HepG2 (cell line): ENCODE data around the gene C2. TPM values are rescaled to one million over a fixed set of nuclear protein-coding genes. Genes with fewer than 3 reads are reported as not detected.

Experiments
- ATM ChIP-seq: fragments of 450-650 bp; IDR thresholded peaks from 2 replicates; pipeline ENCODE4 v1.7.1; 2017; ENCODE audit warnings: mild to moderate bottlenecking, borderline replicate concordance
- CENPT ChIP-seq: sonication (generic); formaldehyde crosslinking; IDR thresholded peaks from 2 replicates; pipeline ENCODE4 v1.8.0; 2022; ENCODE audit warnings: low read depth, mild to moderate bottlenecking, moderate library complexity, missing genetic modification reagents
- DNMT1 ChIP-seq: sonication (generic); formaldehyde crosslinking; IDR thresholded peaks from 2 replicates; pipeline ENCODE4 v1.5.1; 2020; ENCODE audit warnings: mild to moderate bottlenecking, missing genetic modification reagents
- JARID2 ChIP-seq: sonication (generic); formaldehyde crosslinking; IDR thresholded peaks from 2 replicates; pipeline ENCODE4 v1.8.1; 2023; ENCODE audit warnings: missing genetic modification reagents, inconsistent platforms; ENCODE audit not compliant: insufficient replicate concordance
- KLF16 ChIP-seq, 2 experiments: sonication (generic) in 1 of 2; formaldehyde crosslinking in 1 of 2; IDR thresholded peaks; 2 replicates each; pipeline versions ENCODE4 v1.6.1 to v1.8.0; 2016 to 2023; ENCODE audit warnings: missing genetic modification reagents in 2 of 2, missing compliant biosample characterization in 1 of 2
- NBN ChIP-seq: fragments of 450-650 bp; conservative IDR thresholded peaks from 2 replicates; pipeline ENCODE4 v1.6.1; 2017
- NR2F2 ChIP-seq: IDR thresholded peaks from 2 replicates; pipeline ENCODE4 v1.6.1; 2012; ENCODE audit warnings: low read depth, inconsistent platforms, borderline replicate concordance
- POLR2A ChIP-seq, 2 experiments: IDR thresholded peaks; 2 replicates each; pipeline ENCODE4 v1.6.1; 2011; ENCODE audit warnings: low read depth in 2 of 2, low read length in 2 of 2, mild to moderate bottlenecking in 1 of 2, moderate library complexity in 1 of 2; ENCODE audit not compliant: insufficient read depth in 1 of 2
- PRMT3 ChIP-seq: sonication (generic); formaldehyde crosslinking; IDR thresholded peaks from 2 replicates; pipeline ENCODE4 v1.8.1; 2022; ENCODE audit warnings: low read depth, mild to moderate bottlenecking, moderate library complexity, missing genetic modification reagents, borderline replicate concordance
- TARDBP ChIP-seq: sonication (generic); formaldehyde crosslinking; IDR thresholded peaks from 2 replicates; pipeline ENCODE4 v1.8.0; 2022; ENCODE audit warnings: mild to moderate bottlenecking, missing genetic modification reagents
- TBX2 ChIP-seq: sonication (generic); formaldehyde crosslinking; IDR thresholded peaks from 2 replicates; pipeline ENCODE4 v1.5.0; 2020; ENCODE audit warnings: missing genetic modification reagents, mild to moderate bottlenecking, borderline replicate concordance
- TEAD2 ChIP-seq: sonication (generic); formaldehyde crosslinking; IDR thresholded peaks from 2 replicates; pipeline ENCODE4 v1.9.0; 2021; ENCODE audit warnings: missing genetic modification reagents
- ZFP41 ChIP-seq: sonication (generic); formaldehyde crosslinking; IDR thresholded peaks from 2 replicates; pipeline ENCODE4 v1.4.0; 2020; ENCODE audit warnings: mild to moderate bottlenecking, missing genetic modification reagents, borderline replicate concordance
- ZMYM2 ChIP-seq: sonication (generic); formaldehyde crosslinking; IDR thresholded peaks from 2 replicates; pipeline ENCODE4 v1.8.0; 2022; ENCODE audit warnings: mild to moderate bottlenecking, missing genetic modification reagents
- ZNF10 ChIP-seq: sonication (generic); formaldehyde crosslinking; IDR thresholded peaks from 2 replicates; pipeline ENCODE4 v1.4.0; 2020; ENCODE audit warnings: mild to moderate bottlenecking, low read depth, missing genetic modification reagents, borderline replicate concordance
- ZNF205 ChIP-seq: IDR thresholded peaks from 2 replicates; pipeline ENCODE4 v1.6.1; 2018; ENCODE audit warnings: missing biosample characterization, missing genetic modification reagents
- ZNF549 ChIP-seq: sonication (generic); formaldehyde crosslinking; IDR thresholded peaks from 2 replicates; pipeline ENCODE4 v1.5.0; 2020; ENCODE audit warnings: missing genetic modification reagents
- ZNF678 ChIP-seq: sonication (generic); formaldehyde crosslinking; IDR thresholded peaks from 2 replicates; pipeline ENCODE4 v1.4.0; 2020; ENCODE audit warnings: mild to moderate bottlenecking, missing genetic modification reagents
- ZNF7 ChIP-seq: IDR thresholded peaks from 2 replicates; pipeline ENCODE4 v1.6.1; 2016; ENCODE audit warnings: missing biosample characterization, missing genetic modification reagents
- polyA plus RNA-seq, 8 experiments: library from polyadenylated mRNA; depleted of rRNA in 3 of 8; stranded (reverse) in 7 of 8; unstranded in 1 of 8; fragments of >200 nt; fragmentation: Illumina TruSeq in 4 of 8; extraction: Trizol in 4 of 8; gene quantifications; 2 replicates each; pipeline versions ENCODE4 v1.2.1 to v1.2.3, GENCODE V29; 2011 to 2016; ENCODE audit warnings: low read depth in 4 of 8, missing spikeins in 1 of 8, mixed read lengths in 1 of 8; ENCODE audit not compliant: insufficient read depth in 1 of 8
- total RNA-seq, 5 experiments: library from RNA; depleted of rRNA; stranded (reverse); fragments of >200 nt; fragmentation: Illumina TruSeq; extraction: Trizol; gene quantifications; 2 replicates each; pipeline ENCODE4 v1.2.3, GENCODE V29; 2016; ENCODE audit warnings: low read depth in 1 of 5
- TF ChIP-seq, protein P1 (sequence below): sonication (generic); formaldehyde crosslinking; IDR thresholded peaks from 2 replicates; pipeline ENCODE4 v1.4.0; 2020; ENCODE audit warnings: missing genetic modification reagents, borderline replicate concordance
- TF ChIP-seq, protein P2 (sequence below): sonication (generic); formaldehyde crosslinking; IDR thresholded peaks from 2 replicates; pipeline ENCODE4 v1.4.0; 2020; ENCODE audit warnings: missing genetic modification reagents
- TF ChIP-seq, protein P3 (sequence below): sonication (generic); formaldehyde crosslinking; conservative IDR thresholded peaks from 2 replicates; pipeline ENCODE4 v1.8.0; 2022; ENCODE audit warnings: missing genetic modification reagents

The C2 gene
- total and polyA plus RNA-seq, 2 of the 13 experiments (the other 11 are each of a cell fraction or from before 2014, with no cell fraction given) = 165 to 307 TPM

GRCh38 chr6:31897612-31898382, 29.7 kb upstream of the C2 start, which contains the start of gene EHMT2 (continued):
- TF ChIP-seq, protein P1, sequence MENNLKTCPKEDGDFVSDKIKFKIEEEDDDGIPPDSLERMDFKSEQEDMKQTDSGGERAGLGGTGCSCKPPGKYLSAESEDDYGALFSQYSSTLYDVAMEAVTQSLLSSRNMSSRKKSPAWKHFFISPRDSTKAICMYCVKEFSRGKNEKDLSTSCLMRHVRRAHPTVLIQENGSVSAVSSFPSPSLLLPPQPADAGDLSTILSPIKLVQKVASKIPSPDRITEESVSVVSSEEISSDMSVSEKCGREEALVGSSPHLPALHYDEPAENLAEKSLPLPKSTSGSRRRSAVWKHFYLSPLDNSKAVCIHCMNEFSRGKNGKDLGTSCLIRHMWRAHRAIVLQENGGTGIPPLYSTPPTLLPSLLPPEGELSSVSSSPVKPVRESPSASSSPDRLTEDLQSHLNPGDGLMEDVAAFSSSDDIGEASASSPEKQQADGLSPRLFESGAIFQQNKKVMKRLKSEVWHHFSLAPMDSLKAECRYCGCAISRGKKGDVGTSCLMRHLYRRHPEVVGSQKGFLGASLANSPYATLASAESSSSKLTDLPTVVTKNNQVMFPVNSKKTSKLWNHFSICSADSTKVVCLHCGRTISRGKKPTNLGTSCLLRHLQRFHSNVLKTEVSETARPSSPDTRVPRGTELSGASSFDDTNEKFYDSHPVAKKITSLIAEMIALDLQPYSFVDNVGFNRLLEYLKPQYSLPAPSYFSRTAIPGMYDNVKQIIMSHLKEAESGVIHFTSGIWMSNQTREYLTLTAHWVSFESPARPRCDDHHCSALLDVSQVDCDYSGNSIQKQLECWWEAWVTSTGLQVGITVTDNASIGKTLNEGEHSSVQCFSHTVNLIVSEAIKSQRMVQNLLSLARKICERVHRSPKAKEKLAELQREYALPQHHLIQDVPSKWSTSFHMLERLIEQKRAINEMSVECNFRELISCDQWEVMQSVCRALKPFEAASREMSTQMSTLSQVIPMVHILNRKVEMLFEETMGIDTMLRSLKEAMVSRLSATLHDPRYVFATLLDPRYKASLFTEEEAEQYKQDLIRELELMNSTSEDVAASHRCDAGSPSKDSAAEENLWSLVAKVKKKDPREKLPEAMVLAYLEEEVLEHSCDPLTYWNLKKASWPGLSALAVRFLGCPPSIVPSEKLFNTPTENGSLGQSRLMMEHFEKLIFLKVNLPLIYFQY (CRISPR knock-in tag) = no peak
- TF ChIP-seq JARID2 (CRISPR knock-in tag) (no peak), NR2F2 (no peak; the same call in 1 of the 2 replicates), ZFP41 (no peak), TARDBP (CRISPR knock-in tag) (peak; percentile 24; the same call in 1 of the 2 replicates), ATM (no peak), ZNF7 (CRISPR knock-in tag) (no peak), ZNF10 (CRISPR knock-in tag) (no peak), DNMT1 (CRISPR knock-in tag) (no peak), POLR2A (IDR thresholded peaks at IDR 0.05; ENCODE audit: insufficient read depth in 1 of 2, low read depth in 2 of 2, low read length in 2 of 2) (peak; percentile 62 to 90; a peak in 3 of 4 replicates), ZMYM2 (CRISPR knock-in tag) (no peak), ZNF549 (no peak), KLF16 (CRISPR knock-in tag; IDR thresholded peaks at IDR 0.05) (peak in 1 of 2 experiments; percentile 19; a peak in 1 of 4 replicates), CENPT (no peak), NBN (no peak), ZNF205 (CRISPR knock-in tag) (no peak), ZNF678 (CRISPR knock-in tag) (no peak), TEAD2 (CRISPR knock-in tag) (no peak), TBX2 (CRISPR knock-in tag) (peak; percentile 52; the same call in 1 of the 2 replicates), PRMT3 (CRISPR knock-in tag) (no peak)
- TF ChIP-seq, protein P2, sequence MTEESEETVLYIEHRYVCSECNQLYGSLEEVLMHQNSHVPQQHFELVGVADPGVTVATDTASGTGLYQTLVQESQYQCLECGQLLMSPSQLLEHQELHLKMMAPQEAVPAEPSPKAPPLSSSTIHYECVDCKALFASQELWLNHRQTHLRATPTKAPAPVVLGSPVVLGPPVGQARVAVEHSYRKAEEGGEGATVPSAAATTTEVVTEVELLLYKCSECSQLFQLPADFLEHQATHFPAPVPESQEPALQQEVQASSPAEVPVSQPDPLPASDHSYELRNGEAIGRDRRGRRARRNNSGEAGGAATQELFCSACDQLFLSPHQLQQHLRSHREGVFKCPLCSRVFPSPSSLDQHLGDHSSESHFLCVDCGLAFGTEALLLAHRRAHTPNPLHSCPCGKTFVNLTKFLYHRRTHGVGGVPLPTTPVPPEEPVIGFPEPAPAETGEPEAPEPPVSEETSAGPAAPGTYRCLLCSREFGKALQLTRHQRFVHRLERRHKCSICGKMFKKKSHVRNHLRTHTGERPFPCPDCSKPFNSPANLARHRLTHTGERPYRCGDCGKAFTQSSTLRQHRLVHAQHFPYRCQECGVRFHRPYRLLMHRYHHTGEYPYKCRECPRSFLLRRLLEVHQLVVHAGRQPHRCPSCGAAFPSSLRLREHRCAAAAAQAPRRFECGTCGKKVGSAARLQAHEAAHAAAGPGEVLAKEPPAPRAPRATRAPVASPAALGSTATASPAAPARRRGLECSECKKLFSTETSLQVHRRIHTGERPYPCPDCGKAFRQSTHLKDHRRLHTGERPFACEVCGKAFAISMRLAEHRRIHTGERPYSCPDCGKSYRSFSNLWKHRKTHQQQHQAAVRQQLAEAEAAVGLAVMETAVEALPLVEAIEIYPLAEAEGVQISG = peak; percentile 69; the same call in 1 of the 2 replicates
- TF ChIP-seq, protein P3, sequence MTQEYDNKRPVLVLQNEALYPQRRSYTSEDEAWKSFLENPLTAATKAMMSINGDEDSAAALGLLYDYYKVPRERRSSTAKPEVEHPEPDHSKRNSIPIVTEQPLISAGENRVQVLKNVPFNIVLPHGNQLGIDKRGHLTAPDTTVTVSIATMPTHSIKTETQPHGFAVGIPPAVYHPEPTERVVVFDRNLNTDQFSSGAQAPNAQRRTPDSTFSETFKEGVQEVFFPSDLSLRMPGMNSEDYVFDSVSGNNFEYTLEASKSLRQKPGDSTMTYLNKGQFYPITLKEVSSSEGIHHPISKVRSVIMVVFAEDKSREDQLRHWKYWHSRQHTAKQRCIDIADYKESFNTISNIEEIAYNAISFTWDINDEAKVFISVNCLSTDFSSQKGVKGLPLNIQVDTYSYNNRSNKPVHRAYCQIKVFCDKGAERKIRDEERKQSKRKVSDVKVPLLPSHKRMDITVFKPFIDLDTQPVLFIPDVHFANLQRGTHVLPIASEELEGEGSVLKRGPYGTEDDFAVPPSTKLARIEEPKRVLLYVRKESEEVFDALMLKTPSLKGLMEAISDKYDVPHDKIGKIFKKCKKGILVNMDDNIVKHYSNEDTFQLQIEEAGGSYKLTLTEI (CRISPR knock-in tag) = no peak
